Gastrocnemius medialis (tissue), 4 donors: ENCODE results near the gene OR6V1.

Experiments
- POLR2A ChIP-seq, 2 donors: fragments of 450-650 bp; IDR thresholded peaks; one replicate each; pipeline ENCODE4 v1.6.1; 2017; ENCODE audit warnings: antibody characterized with exemption in 2 of 2, mild to moderate bottlenecking in 2 of 2, moderate library complexity in 2 of 2
- TF ChIP-seq, protein P1 (sequence below), 5 experiments: fragments of 450-650 bp in 3 of 5; fragments of 200-600 bp in 2 of 5; sonication (generic) in 2 of 5; IDR thresholded peaks in 4 of 5; conservative IDR thresholded peaks in 1 of 5; 1 replicate in 4 of 5; 2 replicates in 1 of 5; pipeline ENCODE4 v1.5.1; 2016 to 2019; ENCODE audit warnings: antibody characterized with exemption in 5 of 5, mild to moderate bottlenecking in 3 of 5, moderate library complexity in 3 of 5

DNA sequence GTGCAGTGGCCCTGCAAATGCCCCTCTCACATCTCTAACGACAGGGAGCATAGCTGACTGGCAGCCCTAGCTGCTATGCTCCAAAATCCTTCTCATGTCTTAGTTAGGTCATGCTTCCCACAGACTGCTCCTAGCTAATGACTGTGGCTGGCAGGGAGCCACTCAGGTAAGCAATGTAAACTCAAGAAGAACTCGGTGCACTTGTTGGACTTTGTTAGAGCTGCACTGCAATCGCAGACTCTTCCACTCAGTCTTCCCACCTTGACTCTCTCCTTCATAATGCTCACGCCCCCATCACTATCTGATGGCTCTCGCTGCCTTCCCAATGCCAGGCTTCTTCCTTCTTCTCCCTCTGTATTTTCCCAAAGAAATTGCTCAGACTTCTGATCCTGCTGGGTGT, 49.2 kb upstream of the OR6V1 start:
- no peak for TF ChIP-seq POLR2A (IDR thresholded peaks at IDR 0.05)
- TF ChIP-seq, protein P1, sequence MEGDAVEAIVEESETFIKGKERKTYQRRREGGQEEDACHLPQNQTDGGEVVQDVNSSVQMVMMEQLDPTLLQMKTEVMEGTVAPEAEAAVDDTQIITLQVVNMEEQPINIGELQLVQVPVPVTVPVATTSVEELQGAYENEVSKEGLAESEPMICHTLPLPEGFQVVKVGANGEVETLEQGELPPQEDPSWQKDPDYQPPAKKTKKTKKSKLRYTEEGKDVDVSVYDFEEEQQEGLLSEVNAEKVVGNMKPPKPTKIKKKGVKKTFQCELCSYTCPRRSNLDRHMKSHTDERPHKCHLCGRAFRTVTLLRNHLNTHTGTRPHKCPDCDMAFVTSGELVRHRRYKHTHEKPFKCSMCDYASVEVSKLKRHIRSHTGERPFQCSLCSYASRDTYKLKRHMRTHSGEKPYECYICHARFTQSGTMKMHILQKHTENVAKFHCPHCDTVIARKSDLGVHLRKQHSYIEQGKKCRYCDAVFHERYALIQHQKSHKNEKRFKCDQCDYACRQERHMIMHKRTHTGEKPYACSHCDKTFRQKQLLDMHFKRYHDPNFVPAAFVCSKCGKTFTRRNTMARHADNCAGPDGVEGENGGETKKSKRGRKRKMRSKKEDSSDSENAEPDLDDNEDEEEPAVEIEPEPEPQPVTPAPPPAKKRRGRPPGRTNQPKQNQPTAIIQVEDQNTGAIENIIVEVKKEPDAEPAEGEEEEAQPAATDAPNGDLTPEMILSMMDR (IDR thresholded peaks at IDR 0.05 in 4 of 5, conservative IDR thresholded peaks at IDR 0.05 in 1 of 5) = no peak
